Heart right ventricle (tissue), 16 donors: ENCODE measurements around the gene SLIRP. TPM values are rescaled to one million over a fixed set of nuclear protein-coding genes. Genes with fewer than 3 reads are reported as not detected.

Experiments
- ATAC-seq, 8 donors: fragments of 200-7000 bp; cut with Tn5 transposase; one replicate each; pipeline ENCODE4 v1.9.1; 2020; ENCODE audit warnings: mild to moderate bottlenecking in 8 of 8, moderate library complexity in 8 of 8, moderate number of reproducible peaks in 1 of 8
- DNase-seq, 2 donors: peaks; one replicate each; pipeline ENCODE4 v3.0.0-alpha.2; 2020
- H3K27ac ChIP-seq, 10 donors: fragments of 200-600 bp; sonication (generic) in 2 of 10; one replicate each; pipeline versions ENCODE4 v1.5.0 to v1.8.0; 2020 to 2022; ENCODE audit warnings: mild to moderate bottlenecking in 3 of 10
- H3K27me3 ChIP-seq, 7 donors: fragments of 200-600 bp; one replicate each; pipeline ENCODE4 v1.8.0; 2021 to 2022; ENCODE audit warnings: mild to moderate bottlenecking in 2 of 7
- H3K36me3 ChIP-seq, 9 donors: fragments of 200-600 bp; sonication (generic) in 1 of 9; one replicate each; pipeline versions ENCODE4 v1.5.0 to v1.8.0; 2020 to 2022; ENCODE audit warnings: mild to moderate bottlenecking in 2 of 9
- H3K4me1 ChIP-seq, 9 donors: fragments of 200-600 bp; sonication (generic) in 1 of 9; one replicate each; pipeline versions ENCODE4 v1.5.0 to v1.8.0; 2020 to 2022; ENCODE audit warnings: mild to moderate bottlenecking in 4 of 9
- H3K4me3 ChIP-seq, 10 donors: fragments of 200-600 bp; sonication (generic) in 2 of 10; one replicate each; pipeline versions ENCODE4 v1.5.0 to v1.8.0; 2020 to 2022; ENCODE audit warnings: mild to moderate bottlenecking in 7 of 10, moderate library complexity in 2 of 10
- H3K9me3 ChIP-seq, 11 donors: fragments of 200-600 bp in 10 of 11; sonication (generic) in 2 of 11; one replicate each; pipeline versions ENCODE4 v1.5.0 to v1.8.0; 2013 to 2022; ENCODE audit warnings: mild to moderate bottlenecking in 2 of 11, control low read depth in 1 of 11, moderate library complexity in 1 of 11
- CTCF ChIP-seq, 9 donors: fragments of 200-600 bp; sonication (generic) in 2 of 9; IDR thresholded peaks; one replicate each; pipeline versions ENCODE4 v1.5.0 to v1.8.0; 2021 to 2022; ENCODE audit warnings: antibody characterized with exemption in 9 of 9, mild to moderate bottlenecking in 5 of 9, moderate library complexity in 1 of 9
- WGBS, 2 donors: extraction: QIAGEN DNeasy Blood & Tissue Kit; methylation state at CpG; one replicate each; pipeline ENCODE4 v1.1.7; 2013; ENCODE audit warnings: inconsistent platforms in 1 of 2; 5-methylcytosine and 5-hydroxymethylcytosine counted together
- intact Hi-C, 10 donors: fragments of 100-400 bp; cut with DNase I; formaldehyde crosslinking; loops; one replicate each; pipeline versions ENCODE4 v1.11.1 to v1.14.2; 2022
- polyA plus RNA-seq, 2 donors: library from polyadenylated mRNA; stranded (reverse); fragments of 200-250 nt; gene quantifications; one replicate each; pipeline ENCODE4 v1.2.3, GENCODE V29; 2013
- total RNA-seq, 10 donors: library from RNA; stranded (reverse); fragmentation: NEBNext Ultra II Directional in 3 of 10; extraction: Animal tissue kit (Norgen Biotek cat#: 25700) in 3 of 10; gene quantifications; one replicate each; pipeline versions ENCODE4 v1.2.1 to v1.2.4, GENCODE V29; 2021 to 2023
- donor health status: Arrhythmogenic right ventricular cardiomyopathy.
- donor health status: ischemic (EF 13 %, LVEDD 7.1; RV severe dilation, severe dysfunction).
- donor health status: healthy with polysubstance abuse.
- donor health status: DM: no; HTN: yes; CAD: no.
- donor health status: DM: no; HTN: no; CAD: no.
- donor health status: ischemic (EF 25% LVEDD 6.9; RV normal size, moderate dysfunction).
- donor health status: ischemic (EF 25% LVEDD 5.7; RV mildly dilated, moderate dysfunction).
- donor health status: healthy.
- donor health status: DM: yes; HTN: yes; CAD: no.
- donor health status: Ischemic cardiomyopathy.
- donor health status: ischemic (EF 35%, LVEDD 5.7; RV mildly dilated, moderate dysfunction).
- donor health status: nonischemic (EF 11% LVEDD 7.7; RV severe dilation, severe dysfunction).
- donor health status: DM: yes; HTN: yes; CAD: no.
- donor health status: PGD.
- donor health status: ischemic (EF 29% LVEDD 5.4; RV normal size, mild dysfunction).
- donor health status: nonischemic (EF 23%, LVEDD 6.1; RV moderate dilation, normal function).

The SLIRP gene
- total and polyA plus RNA-seq, 12 donors, result 132 to 1,352 (median 165) TPM

- DNase-seq (no peak), ATAC-seq (no peak)
- intact Hi-C loops, result no loop called here
- TF ChIP-seq CTCF (IDR thresholded peaks at IDR 0.05), result no peak
- H3K9me3 ChIP-seq, result no peaks in the 10 kb centered on the region
- no peak overlapping the region for H3K4me3 ChIP-seq
- no peaks in the 10 kb centered on the region for H3K27me3 ChIP-seq
- H3K27ac ChIP-seq, result no peak overlapping the region
- WGBS, 2 donors, result 94 to 99% methylated on average over 2 of the region's 2 CpGs
- H3K4me1 ChIP-seq, result peaks cover 0 to 32% (median 10%) of the 10 kb centered on the region in 9 donors
- H3K36me3 ChIP-seq, result peaks cover 0 to 95% (median 45%) of the 10 kb centered on the region in 9 donors
Measured at GRCh38 chr14:77752266-77752665, 44.4 kb downstream of the SLIRP start.

- Histone ChIP-seq H3K4me1 (peaks cover 0 to 39% (median 14%) of the 10 kb centered on the region in 9 donors), H3K27ac (no peak overlapping the region), H3K36me3 (peaks cover 0 to 90% (median 45%) of the 10 kb centered on the region in 9 donors)
Measured at GRCh38 chr14:77752799-77753516, 45.1 kb downstream of the SLIRP start.

GRCh38 chr14:77760381-77761204 lies 52.7 kb downstream of the SLIRP start, which contains the start of gene SNW1:
SNW1 (minus strand) TSS chr14:77761156; CDS start chr14:77761127, 29 bp downstream.
- Histone ChIP-seq H3K4me3 (peak within 1 kb of the TSS; percentile 70 to 97 (median 90)), H3K36me3 (peaks cover 0 to 25% (median 0%) of the 10 kb centered on the region in 9 donors), H3K4me1 (peaks cover 0 to 48% (median 35%) of the 10 kb centered on the region in 9 donors), H3K9me3 (no peaks in the 10 kb centered on the region), H3K27me3 (no peaks in the 10 kb centered on the region), H3K27ac (peak within 1 kb of the TSS; percentile 74 to 98 (median 94))
- 0 to 1% methylated on average over 60 of the region's 60 CpGs for WGBS, 2 donors
- intact Hi-C loops, result loop anchor here in 6 of 10 donors (1.0 to 5.0 kb wide), 5 partner anchors 37 to 52 kb away; partner anchors contain the start of genes ADCK1 (in 5 of the 6), ALKBH1 (in 1 of the 6) and SLIRP (in 1 of the 6)
- TF ChIP-seq CTCF (IDR thresholded peaks at IDR 0.05), result peak in 1 of 9 donors; percentile 9
- DNase-seq (peak; percentile 90 to 93), ATAC-seq (peak; percentile 96 to 99 (median 98))

More at GRCh38 chr14:77752799-77753516, 45.1 kb downstream of the SLIRP start:
- no peak for TF ChIP-seq CTCF (IDR thresholded peaks at IDR 0.05)
- ATAC-seq (no peak), DNase-seq (no peak)
- Histone ChIP-seq H3K27me3 (no peaks in the 10 kb centered on the region), H3K9me3 (no peaks in the 10 kb centered on the region), H3K4me3 (no peak overlapping the region)
- 51 to 60% methylated on average over 3 of the region's 3 CpGs for WGBS, 2 donors
- intact Hi-C loops, result no loop called here
